Measurements from ENCODE around the gene SPATS2. TPM values are rescaled to one million over a fixed set of nuclear protein-coding genes. Genes with fewer than 3 reads are reported as not detected.

The SPATS2 gene
- 18.2 and 22.7 TPM in 2 replicates for total RNA-seq

GRCh38 chr12:49367381-49368239, at the start of gene SPATS2:
Gene SPATS2 (plus strand): TSS chr12:49367462. CDS start chr12:49461013, 93,551 bp downstream.

GRCh38 chr12:49322708-49323523, 44.3 kb upstream of the SPATS2 start, which contains the start of gene TROAP:
Gene TROAP (plus strand): TSS chr12:49323255. CDS start chr12:49323609, 354 bp downstream.

DNA sequence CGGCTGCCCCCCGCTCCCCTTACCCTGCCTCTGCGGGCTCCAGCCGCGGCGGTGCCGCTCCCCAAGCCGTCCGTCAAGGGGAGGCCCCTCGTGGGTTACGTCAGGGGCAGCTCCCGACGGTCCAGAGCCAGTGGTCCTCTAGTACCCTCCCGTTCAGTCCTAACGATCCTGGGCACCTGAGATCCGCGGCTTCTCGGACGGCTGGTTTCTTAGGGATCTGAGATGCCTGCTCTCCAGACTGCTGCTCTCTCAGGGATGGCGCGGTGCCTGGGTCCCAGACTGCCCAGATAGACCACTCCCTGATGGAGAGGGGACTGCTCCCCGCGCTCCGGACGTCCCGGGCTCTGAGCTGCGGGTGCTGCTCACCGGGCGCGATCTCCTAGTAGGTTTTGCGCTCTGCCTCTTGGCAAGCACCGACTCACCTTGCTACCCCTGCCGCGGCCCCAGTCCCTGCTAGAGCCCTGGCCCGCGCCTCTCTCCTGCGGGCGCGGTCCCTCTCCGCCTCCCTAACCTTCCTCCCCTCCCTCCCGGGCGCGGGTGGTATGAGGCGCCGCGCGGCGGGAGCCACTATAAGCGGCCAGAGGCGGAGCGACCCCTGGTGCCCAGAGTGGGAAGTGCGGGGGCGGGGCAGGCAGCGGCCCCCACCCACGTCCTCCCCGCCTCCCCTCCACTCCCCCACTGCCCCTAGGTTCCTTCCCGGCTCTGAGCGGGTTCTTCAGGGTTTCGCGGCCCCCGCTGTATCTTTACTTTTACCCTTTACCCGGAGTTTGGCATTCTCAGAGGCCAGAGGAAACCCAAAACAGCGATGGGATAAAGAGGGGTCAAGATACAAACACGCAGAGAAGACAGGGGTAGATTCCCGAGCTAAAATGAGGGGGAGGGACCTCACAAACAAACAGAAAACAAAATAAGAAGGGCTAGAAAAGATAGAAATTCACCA, 30.3 kb upstream of the SPATS2 start, which contains the start of gene C1QL4:
C1QL4 (minus strand) TSS at position 544 of the 940 bp plus-strand sequence. CDS start 711 bp downstream, outside the sequence.

GRCh38 chr12:49346659-49347310, 20.5 kb upstream of the SPATS2 start, which contains the start of gene DNAJC22:
Gene DNAJC22 (plus strand): TSS chr12:49346888. CDS start chr12:49348873, 1,985 bp downstream.

GRCh38 chr12:49538510-49539403, 171.5 kb downstream of the SPATS2 start, which contains the start of gene KCNH3:
Gene KCNH3 (plus strand): TSS chr12:49539030. CDS start chr12:49539417, 387 bp downstream.

DNA sequence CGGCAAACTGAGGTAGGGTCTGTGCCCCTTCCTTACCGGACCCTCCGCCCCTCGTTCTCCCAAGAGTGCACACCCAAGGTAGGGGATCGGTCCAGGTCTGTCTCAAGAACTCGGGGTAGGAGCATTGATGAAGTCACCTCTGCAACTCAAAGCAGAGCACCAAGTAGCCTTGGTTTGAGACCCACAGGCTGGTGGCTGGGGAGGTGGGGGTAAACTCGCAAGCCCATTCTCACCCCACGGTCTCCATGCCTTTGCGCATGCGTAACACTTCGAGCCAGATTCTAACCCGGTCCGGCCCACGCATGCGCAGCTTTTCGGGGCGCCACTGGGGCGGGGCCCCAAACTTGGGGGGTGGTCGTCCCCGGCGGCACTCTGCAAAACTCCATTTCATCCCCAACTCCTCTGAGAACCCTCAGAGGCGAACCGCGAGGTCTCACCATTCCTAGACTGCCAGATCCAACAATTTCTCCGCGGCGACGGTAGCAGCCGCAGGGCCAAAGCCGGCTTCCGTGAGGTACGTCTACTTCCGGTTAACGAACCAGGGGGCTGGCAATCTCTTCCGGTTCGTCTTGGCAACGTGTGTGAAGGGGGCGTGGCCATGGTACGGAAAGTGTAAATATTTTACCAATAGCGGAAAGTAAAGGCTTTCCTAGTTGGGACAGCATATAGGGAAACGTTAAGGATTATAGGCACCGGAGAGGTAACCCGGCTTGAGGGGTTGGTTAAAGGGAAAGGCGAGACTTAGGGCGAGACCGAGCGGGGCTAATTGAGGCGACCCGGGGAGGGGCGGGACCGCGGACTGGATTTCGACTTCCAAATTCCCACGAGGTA, 200.6 kb downstream of the SPATS2 start, which contains the start of gene MCRS1:
MCRS1 (minus strand) TSS at position 532 of the 831 bp plus-strand sequence. CDS start 1,411 bp downstream, outside the sequence.

Other genes starting within 250 kb of the SPATS2 start
- gene TUBA1B, start 236.1 kb upstream of the SPATS2 start, total RNA-seq, result 1,105 and 1,347 TPM in 2 replicates
- 328 and 443 TPM in 2 replicates for gene TUBA1A, start 178.4 kb upstream of the SPATS2 start, total RNA-seq
- gene TUBA1C, start 102.4 kb upstream of the SPATS2 start, total RNA-seq, result 449 and 490 TPM in 2 replicates
- gene PRPH, start 72.3 kb upstream of the SPATS2 start, total RNA-seq, result 1.3 TPM in 1 of 2 replicates, not detected in the other
- gene TROAP, start 44.2 kb upstream of the SPATS2 start, total RNA-seq, result 4.1 and 7.6 TPM in 2 replicates
- not detected in 2 replicates for gene C1QL4, start 30.3 kb upstream of the SPATS2 start, total RNA-seq
- 0.72 and 1.5 TPM in 2 replicates for gene DNAJC22, start 20.6 kb upstream of the SPATS2 start, total RNA-seq
- 0.54 TPM in 1 of 2 replicates, not detected in the other for gene KCNH3, start 171.6 kb downstream of the SPATS2 start, total RNA-seq
- 59.5 and 63.2 TPM in 2 replicates for gene MCRS1, start 200.7 kb downstream of the SPATS2 start, total RNA-seq
- gene FAM186B, start 238.2 kb downstream of the SPATS2 start, total RNA-seq, result 0.54 TPM in 1 of 2 replicates, not detected in the other

Data from cardiac atrium fibroblast (primary cell).